DMS79 (cell line): ENCODE results near the gene RBP5.

ENCODE experiments used
- DNase-seq: peaks from one replicate; lab custom pipeline; 2025; lab: John Stamatoyannopoulos, UW

Gene RBP5

DNA sequence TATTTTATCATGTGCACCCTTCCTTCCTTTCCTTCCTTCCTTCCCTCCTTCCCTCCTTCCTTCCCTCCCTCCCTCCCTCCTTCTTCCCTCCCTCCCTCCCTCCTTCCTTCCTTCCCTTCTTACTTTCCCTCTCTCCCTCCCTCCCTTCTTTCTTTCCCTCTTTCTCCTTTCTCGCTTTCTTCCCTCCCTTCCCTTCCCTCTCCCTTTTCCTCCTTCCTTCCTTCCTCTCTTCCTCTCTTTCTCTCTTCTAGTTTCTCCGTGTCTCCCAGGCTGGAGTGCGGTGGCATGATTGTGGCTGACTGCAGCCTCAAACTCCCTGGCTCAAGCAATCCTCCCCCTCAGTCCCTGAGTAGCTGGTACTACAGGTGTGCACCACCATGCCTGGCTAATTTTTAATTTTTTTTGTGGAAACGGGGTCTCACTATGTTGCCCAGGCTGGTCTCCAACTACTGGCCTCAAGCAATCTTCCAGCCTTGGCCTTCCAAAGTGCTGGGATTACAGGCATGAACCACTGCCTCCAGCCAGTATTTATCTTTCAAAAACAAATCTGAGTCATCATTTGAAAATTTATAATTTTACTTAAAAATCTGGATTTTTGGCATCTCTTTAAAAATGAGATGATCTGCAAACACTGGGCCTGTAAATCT is 27.5 kb downstream of the RBP5 start:
- no peak for DNase-seq

DNA sequence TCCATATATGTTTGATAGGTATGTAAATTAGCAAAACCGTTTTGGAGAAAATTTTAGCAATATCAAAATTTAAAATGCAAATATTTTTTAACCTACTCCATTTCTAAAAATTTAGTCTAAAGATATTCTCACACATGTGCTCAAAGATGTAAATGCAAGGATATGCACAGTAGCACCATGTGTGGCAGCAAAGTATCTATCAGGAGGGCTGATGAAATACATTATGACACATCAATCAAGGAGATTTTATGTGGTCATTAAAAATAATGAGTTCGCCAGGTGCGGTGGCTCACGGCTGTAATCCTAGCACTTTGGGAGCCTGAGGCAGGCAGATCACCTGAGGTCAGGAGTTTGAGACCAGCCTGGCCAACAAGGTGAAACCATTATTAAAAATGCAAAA is 28.4 kb downstream of the RBP5 start:
- DNase-seq = no peak

DNA sequence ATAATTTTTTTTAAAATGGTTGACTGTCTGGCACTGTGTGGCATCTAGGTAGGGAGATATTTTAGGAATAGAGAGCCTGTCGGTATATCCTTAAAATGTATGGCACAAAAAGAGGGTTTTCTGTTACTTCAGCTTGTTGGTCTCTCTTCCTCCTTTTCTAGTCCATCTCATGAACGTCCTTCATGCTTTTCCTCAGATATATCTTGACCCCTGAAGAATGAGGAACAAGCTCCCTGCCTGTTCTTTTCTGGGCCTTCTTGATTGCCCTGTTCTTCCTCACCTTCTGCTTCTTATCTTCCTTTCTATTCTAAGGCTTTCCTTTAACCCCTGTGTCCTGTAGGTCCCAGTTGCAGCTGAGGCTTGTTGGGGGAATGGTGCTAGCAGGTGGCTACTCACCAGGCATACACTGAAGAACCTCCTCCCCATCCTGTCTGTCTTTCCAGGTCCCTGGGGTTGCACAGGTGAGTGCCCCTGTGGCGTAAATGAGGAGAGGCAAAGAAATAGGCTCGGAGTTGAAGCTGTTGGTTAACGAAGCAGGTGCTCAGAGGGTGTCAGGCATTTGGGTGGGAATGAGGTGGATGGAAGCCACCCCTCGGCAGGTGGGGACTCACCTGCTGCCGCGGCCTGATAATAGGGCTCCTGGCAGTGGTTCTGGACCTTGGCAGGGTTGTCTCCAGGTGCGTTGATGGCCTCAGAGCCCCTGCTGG is 29.2 kb downstream of the RBP5 start:
- no peak for DNase-seq

DNA sequence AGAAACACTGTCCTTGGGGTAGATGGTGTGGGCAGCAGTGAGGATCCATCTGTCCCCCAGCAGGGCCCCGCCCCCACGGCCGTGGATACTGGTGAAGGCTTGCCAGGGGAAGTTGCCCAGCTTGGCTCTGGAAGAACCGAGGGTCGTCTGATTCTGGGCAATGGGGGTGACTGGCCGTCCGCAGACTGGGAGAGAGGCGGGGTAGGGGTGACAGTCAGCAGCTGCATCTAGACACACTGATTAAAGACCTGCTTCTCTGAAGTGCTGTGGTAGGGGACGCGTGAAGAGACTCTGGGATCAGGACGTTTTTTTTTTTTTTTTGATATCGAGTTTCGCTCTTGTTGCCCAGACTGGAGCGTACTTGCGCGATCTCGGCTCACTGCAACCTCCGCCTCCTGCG is 31.7 kb downstream of the RBP5 start:
- peak; percentile 47 for DNase-seq

DNA sequence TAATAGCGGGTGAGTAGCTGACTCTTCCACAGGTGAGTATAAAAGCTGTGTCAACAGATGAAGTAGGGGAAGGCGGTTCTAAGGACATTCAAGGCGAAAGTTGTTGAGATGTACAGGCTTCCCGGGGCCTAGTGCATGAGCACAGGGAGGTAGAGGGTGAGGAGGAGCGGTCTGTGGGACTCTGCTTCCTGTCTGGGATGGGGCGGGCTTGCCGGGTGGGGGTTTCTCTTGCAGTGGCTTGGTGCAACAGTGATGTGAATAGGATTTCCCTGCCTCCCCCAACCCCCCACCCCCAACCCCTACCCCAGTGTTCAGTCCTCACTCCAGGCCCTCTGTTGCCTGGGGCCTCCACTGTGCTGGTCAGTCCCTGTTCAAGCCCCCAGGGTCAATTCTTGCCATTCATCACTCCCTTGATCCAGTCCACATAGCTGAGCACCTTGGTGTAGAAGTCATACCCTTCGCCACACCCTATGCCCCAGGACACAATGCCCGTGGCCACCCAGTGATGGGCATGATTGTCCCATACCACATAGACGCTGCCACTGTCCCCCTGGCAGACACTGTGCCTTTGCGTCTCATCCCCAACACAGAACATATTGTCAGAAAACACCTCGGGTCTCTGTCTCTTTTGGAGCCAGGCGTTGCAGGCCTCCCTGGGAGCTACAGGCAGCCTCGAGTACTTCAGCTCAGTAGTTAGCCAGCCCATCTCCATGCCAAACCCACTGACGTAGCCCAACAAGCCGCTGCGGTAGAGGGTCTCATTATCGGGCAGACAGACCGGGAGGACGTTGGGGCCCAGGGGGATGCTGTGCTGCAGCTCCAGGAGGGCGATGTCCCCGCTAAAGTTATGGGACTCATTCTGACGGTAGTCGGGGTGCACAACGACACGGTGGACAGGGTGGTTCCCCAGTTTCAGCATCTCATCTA is 32.4 kb downstream of the RBP5 start:
- DNase-seq = no peak

DNA sequence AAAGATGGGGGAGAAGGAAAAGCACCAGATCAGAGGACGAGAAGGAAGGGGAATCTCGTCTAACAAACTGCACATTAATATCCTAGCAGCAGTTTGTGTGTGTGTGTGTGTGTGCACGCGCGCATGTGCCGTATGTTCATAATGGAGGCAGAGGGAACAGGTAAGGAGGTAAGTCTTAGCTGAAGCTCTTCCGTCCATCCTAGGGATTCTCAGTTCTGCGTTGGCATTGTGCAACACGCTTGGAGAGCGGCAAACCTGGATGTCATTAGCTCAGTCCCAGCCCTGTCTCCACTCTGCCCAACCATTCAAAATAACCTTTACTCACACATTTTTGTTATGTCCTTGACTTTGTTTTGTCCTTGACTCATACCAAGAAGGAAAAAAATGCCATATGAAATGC is 34.8 kb downstream of the RBP5 start:
- no peak for DNase-seq

DNA sequence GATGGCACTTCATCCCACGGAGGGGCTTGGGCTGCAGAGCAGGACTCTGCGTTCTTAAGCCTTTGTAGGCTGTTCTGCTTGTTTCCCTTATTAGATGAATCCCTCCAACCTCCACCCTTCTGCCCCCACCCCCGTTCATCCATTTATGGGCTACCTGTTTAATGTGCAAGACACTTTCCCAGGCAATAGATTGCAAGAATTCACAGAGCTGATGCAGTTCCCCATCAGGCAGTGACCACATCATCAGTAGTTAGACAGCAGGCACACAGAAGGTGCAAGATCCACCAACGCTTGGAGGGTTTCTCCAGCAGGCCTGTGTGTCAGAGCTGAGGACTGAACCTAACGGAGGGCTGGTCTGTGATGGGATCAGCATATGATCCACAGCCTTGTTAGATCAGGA is 35.2 kb downstream of the RBP5 start:
- DNase-seq = no peak

DNA sequence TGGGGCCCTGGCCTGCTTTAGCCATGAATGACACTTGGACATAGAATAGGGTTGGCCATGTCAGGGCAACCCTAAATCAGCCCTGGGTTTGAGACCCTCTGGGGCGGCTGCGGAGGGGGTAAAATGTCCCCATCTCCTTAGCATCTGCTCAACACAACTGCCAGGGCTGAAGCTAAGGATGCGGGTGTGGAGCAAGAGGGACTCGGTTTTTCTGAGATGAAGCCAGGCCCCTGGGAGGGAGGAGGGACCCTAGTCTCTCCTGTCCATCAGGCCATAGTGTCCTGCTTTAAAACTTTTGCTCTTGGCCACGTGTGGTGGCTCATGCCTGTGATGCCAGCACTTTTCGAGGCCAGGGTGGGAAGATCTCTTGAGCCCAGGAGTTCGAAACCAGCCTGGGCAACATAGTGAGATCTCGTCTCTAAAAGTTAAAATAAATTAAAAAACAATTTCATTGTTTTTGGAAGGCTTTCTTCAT is 35.7 kb downstream of the RBP5 start:
- no peak for DNase-seq

DNA sequence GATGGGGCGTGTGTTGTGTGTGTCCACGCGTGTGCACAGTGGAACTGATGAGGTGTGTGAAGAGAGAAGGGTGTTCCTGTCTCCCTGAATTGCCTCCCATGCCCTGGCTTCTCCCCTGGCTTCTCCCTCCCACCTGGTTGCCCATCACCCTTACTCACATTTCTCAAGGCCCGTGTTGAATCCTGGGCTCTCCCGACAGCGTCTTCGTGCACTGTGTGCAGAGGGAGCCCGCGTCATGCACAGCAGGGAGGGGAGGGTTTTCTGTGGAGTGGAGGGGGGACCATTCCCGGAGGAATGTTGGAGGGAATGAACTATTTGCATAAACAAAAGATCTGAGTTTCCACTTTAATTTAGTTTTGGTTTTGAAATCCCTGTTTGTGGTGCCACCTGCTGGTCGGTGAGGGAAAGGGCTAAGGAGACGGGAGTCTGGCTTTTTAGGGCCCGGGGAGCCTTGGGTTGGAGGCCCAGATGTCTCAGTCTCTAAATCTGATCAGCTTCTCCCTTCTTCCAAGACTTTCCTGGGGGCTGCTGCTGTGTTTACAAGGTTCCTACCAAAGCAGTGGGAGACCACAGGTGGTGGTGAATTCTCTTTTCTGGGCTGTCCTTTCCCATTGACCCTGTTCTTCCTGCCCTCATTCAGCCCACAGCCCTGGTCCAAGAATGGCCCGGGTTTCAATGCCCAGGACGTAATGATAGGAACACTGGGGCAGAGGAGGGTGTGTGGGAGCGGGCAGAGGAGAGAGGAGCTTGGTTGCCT is 36.3 kb downstream of the RBP5 start, which contains the start of gene C1R:
Gene C1R (minus strand): TSS at position 217 of the 757 bp plus-strand sequence. CDS start 57 bp downstream, at position 160.
- peak; percentile 46 for DNase-seq

DNA sequence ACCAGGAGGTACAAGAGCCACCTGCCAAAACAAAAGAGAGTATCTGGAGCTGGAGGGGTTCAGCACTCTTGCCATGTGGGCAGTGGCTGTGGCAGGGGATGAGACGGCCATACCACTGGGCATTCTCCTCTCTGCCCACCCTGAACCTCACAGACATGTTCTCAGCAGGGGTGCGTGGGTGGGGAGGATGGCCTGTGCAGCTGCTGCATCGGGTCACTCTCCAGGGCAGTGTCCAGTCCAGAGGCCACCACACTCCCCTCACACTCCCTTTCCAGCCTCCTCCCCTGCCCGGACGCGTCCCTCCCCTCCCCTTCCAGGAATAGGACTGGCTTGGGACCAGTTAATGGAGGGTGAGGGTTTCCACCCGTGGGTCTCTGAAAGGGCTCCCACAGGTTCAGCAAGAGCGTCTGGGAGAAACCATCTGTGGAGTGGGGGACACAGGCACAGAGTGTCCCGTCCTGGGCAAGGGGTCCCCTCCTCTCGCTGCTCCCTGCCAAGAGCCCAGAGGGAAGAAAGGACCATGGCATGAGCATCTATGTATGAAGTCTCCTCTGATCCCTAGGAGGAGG is 36.9 kb downstream of the RBP5 start:
- no peak for DNase-seq

DNA sequence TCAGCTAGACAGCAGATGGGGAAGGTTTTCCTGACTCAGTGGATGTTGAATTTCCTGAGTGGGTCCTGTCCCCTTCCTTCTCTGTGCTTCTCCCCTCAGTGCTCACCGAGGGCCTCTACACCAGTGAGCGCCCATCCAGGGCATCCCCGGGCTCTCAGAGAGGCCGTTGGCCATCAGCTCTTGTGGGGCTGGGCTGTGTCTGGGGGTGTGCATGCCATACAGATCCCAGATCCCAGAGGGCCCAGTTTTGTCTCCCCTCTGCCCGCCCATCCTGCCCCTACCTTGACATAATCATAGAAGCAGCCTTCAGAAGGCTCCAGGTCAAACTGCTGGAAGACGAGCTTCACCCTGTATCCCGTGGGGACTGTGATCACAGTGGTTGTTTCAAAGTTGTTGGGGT is 37.5 kb downstream of the RBP5 start:
- DNase-seq = no peak

DNA sequence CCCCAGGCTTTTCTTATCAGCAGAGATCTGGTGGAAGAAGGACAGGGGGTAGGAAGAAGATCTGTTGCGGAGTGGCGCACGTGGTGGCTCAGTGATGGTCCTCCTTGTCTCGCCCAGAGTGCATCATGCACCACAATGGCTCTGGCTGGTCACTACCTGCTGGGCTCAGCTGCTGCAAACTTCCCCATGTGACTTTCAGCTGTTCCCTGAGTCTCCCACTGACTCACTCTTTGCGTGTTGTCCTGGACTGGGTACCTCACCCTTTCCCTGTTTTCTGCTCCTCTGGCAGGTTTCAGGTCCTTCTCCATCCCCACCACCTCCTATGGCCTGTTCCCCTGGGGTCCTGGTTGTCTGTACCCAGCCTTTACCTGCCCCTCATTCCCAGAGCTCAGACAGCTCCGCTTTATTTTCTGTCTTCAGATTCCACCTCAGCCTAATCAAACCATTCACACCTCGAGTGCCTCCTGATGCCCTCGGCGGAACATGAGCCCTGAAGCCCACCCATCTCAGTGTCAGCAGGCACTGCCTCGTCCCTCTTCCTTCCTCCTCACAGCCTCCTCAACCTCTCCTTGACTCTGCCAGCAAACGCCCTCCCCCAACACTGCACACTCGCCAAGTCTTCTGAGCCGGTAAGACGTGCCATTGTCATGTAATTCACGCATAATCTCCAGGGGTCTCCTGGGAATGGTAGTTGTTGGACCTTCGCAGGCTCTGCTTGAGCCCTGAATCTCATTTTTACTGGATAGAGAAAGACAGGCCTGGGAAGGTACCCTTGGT is 38.3 kb downstream of the RBP5 start:
- DNase-seq = no peak

DNA sequence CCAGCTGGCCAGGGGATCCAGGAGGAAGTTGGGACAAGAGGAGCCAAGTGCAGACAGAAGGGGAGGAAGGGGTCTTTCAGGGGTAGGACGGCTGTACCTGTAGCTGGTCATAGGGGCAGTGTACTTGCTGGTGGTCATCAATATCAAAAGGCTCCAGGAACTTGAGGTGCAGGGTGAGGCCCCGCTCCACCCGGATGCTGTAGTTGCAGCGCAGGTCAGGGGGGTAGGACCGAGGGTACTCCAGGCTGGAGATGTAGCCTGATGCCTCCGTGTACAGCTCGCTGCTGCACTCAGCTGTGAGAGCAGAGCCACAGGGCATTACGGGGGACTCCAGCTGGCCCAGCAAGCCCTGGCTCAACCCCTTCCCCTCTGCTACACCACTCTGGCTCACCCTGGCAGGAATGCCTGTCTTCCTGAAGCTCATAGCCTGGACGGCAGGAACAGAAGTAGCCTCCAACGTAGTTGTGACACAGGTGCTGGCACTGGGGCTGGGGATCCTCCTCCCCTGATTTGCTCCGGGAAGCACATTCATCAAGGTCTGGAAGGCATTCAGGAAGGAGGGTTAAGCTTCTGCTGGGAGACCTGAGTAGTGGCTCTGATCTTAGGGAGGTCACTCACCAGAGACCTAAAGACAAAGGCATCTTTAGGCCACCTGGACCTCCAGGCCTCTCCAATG is 39.4 kb downstream of the RBP5 start:
- DNase-seq = no peak

DNA sequence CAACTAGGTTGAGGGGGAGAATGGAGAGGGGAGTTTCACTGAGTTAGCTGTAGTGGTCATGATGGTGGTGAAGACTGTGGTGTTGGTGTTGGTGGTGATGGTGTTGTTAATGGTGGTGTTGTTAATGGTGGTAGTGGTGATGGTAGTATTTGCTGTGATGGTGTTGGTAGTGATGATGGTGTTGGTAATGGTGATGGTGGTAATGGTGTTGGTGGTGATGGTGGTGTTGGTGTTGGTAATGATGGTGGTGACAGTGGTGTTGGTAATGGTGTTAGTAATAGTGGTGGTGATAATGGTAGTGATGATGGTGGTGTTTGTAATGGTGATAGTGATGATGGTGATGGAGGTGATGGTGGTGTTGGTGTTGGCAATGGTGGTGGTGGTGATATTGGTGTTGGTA is 45.6 kb downstream of the RBP5 start:
- no peak for DNase-seq

DNA sequence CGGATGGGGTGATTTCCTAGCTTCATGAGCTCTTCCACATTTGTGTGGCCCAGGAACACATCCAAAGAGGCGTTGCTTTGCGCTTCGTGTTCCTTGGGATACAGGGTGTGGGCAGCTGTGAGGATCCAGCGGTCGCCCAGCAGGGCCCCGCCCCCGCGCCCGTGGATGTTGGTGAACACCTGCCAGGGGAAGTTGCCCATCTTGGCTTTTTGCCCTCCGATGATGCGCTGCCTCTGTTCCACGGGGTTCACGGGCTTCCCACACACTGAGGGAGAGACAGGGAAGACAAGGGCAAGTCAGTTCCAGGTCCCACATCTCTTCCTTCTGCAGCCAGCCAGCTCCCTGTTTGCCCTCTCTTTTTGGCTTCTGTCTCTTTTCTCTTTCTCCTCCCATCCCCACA is 47.7 kb downstream of the RBP5 start:
- no peak for DNase-seq

DNA sequence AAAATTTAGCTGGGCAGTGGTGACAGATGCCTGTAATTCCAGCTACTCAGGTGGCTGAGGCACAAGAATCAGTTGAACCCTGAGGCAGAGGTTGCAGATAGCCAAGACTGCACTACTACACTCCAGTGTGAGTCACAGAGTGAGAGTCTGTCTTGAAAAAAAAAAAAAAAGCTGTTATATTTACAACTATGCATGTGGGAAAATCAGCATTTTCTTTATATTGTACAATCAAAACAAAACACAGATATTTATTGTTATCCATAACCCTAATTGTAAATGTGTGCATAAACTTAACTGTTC is 48.9 kb downstream of the RBP5 start:
- DNase-seq = no peak

DNA sequence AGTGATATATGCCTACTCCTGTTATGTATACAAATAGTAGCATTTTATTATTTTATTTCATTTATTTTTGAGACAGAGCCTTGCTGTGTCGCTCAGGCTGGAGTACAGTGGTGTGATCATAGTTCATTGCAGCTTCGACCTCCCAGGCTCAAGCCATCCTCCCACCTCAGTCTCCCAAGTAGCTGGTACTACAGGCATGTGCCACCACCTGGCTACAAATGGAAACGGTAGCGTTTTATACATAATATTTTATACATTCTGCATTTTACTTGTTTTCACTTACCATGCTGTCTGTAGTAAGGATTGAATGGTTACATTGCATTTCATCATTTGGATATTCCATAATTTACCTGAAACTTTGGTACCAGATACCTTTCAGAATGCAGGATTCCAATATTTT is 50.5 kb downstream of the RBP5 start:
- no peak for DNase-seq

DNA sequence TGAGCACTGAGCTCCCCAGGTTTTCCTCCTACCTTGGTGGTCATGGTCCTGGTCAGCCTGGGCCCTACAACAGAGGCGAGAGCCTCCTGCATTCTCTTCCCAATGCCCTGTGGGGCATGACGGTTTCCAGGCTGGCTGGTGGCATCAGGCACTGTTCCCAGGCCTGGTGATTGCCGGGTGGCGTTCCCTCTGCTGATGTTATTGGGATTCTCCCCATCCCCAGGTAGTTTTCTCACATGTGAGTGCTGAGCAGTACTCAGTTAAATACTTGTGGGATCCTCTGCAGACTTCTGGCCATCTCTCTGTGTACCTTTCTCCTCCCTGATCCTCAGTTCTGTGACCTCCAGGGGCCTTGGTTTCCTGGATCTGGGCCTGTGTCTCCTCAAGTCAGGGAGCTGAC is 52.2 kb downstream of the RBP5 start:
- DNase-seq = no peak

DNA sequence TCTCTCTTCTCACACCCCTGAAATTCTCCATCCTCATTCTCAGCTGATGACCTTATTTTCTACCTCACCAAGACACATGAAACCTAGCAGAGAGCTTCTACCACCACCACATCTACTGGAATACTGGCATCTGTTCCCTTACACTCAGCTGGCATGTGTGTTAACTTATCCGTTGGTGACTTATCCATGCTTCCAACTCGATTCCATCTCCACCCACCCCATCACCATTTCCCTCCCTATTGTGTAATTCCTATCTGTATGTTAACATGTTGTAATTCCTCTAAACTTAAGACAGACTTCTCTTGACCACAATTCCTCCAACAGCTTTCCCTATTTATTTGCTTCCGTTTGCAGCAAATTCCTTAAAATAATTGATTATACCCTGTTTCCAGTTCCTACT is 52.8 kb downstream of the RBP5 start:
- DNase-seq = no peak

DNA sequence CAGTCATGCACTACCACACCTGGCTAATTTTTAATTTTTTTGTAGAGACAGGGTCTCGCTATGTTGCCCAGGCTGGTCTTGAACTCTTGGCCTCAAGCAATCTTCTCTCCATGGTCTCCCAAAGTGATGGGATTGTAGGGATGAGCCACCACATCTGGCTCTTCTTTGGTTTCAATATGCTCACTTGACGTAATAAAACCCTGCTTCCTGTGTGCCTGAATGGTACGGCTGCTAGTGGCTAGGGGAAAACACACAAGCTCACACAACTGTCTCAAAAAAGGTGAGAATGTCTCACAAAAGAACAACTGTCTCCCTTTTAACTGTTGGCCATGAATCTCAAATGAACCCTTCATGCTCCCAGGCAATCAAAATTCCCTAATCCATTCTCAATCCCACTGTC is 53.2 kb downstream of the RBP5 start:
- DNase-seq = no peak
